Stimulated activated CD8-positive, alpha-beta memory T cell treated with anti-CD3 and anti-CD28 coated beads, Interleukin-15, amount 100 ng/mL, for 48 hours (primary cell): ENCODE data around the gene KLRK1.
"Not testable (repeated sequence)": the region's sequence is repeated elsewhere in the genome, so short reads cannot be mapped to it uniquely, and the experiment has no call there.

Experiments used
- DNase-seq, 2 donors: peaks; one replicate each; pipeline ENCODE4 v3.0.0-alpha.2; 2020; ENCODE audit warnings: low read depth in 2 of 2

Gene KLRK1

DNA sequence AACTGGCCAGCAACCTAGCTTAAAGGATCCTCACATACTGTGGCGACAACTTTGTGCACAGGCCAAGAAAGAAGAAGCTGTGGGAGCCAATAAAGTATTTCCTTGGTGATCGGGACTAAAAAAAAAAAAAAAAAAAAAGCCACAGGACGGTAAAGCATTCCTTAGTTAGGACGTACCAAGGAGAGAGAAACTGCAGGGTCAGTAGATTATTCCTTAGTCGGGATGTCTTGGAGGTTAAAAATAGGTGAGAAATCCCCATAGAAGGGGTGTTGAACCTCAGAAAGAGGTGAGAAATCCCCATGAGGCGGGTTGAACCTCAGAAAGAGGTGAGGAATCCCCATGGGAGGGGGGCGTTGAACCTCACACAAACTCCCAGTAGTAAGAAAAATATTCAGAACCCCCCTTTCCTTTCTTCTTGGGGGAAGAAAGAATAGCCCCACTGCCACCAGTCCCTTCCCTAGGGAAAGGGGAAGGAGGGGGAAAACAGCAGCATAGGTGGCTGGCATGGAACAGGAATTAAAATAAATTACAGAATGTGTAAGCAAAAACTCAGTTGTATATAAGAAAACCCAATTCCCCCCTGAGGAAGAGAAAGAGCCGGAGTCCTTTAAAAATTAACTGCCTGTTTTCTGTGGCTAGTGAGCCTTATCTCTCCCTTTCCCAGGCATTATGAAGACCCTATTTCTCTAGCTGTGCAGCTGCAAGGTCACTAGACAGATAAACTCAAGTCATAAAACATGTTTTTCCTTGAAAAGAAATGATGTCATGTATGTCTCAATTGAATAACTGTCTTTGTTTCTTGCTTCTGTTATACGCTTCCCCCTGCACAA is 26.8 kb downstream of the KLRK1 start:
- no peak for DNase-seq

DNA sequence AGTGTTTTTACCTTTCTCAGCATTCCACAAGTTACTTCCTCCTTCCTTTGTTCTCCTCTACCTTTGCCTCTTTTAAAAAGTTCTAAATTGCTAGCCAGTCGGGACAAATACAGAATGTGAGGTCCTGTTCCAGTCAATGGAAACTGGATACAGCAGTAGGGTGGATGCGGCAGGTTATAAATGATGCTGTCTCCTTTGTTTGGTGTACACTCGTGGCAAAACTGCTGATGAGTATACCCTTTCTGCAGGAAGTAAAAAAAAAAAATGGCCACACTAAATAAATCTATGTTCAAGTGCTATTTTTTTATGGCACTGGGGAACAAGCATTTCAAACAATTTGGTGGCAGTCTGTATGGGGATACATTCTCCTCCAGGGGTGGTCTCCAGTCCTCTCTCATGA is 27.5 kb downstream of the KLRK1 start:
- DNase-seq, result no peak

DNA sequence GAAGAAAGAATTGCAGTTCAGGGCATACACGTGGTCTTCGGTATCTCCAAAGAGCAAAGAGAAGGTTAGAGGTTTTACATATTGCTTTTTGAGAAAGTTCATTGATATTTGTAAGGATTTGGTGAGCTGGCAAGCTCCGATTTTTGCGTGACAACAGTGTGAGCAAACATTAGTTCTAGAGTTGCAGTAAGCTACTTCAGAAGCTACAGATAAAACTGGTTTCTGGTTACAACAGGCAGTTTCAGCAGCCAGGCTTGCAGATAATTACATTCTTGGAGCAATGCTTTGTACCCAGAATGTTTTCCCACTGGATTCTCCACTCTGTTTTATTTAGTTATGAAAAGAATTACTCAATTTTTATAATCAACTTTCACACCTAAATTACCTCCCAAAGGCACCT is 28.2 kb downstream of the KLRK1 start:
- DNase-seq, result no peak

DNA sequence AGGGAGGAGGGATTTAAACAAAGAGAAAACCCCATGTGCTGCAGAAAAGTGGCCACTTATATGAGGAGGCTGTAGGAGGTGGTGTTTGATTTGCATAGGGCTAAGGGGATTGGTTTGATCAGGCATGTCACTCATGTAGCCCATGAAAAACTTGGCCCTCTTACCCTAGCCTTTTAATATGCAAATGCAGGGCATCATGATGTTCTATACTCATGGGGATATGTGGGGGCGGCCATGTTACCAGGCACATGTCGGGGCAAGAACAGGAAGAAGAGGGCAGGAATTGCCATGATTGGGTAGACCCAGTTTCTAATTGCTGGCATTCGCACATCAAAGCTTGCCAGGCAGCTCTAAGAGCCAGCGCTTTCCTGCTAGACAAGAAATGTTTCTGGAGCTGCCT is 28.8 kb downstream of the KLRK1 start:
- no peak for DNase-seq

DNA sequence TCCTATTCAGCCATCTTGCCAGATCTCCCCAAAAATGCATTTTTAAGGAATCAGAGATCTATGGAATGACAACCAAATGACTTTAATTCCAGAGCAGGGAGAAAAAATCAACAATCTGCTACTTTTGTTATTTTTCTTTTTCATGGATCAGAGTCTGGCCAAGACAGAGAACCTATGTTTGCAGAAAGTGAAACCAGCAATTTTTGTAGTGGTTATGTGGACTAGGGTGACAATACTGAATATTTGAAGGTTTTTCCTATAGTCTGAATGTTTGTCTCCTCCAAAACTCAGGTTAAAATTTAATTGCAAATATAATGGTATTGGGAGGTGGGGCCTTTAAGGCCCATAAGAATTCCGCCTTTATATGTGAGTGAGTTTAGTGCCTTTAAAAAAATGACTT is 30.9 kb downstream of the KLRK1 start:
- no peak for DNase-seq

DNA sequence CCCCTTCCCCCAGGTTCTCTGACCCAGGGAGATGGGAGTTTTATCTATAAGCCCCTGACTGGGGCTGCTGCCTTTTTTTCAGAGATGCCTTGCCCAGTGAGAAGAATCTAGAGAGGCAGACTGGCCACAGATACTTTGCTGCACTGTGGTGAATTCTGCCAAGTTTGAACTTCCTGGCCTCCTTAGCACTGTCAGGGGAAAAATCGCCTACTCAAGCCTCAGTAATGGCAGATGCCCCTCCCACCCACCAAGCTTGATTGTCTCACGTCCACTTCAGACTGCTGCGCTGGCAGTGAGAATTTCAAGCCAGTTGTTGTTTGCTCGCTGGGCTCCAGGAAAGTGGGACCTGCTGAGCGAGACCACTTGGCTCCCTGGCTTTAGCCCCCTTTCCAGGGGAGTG is 31.7 kb downstream of the KLRK1 start:
- no peak for DNase-seq

DNA sequence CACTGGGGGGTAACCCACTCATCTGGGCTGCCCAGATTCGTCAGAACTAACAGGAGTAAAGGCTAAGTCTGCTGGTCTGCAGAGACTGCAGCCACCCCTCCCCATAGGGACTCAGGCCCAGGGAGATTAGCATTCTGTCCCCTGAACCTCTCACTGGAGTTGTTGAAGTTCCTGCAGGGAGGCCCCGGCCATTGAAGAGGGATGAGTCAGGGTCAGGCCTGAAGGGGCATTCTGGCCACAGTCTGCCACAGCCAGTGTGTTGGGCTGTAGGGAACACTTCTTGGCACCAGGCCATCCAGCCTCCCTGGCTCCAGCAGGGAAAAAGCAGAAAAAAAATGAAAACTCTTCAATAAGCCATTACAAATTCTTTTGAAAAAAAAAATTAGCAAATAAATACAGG is 35.3 kb downstream of the KLRK1 start:
- DNase-seq, result no peak

DNA sequence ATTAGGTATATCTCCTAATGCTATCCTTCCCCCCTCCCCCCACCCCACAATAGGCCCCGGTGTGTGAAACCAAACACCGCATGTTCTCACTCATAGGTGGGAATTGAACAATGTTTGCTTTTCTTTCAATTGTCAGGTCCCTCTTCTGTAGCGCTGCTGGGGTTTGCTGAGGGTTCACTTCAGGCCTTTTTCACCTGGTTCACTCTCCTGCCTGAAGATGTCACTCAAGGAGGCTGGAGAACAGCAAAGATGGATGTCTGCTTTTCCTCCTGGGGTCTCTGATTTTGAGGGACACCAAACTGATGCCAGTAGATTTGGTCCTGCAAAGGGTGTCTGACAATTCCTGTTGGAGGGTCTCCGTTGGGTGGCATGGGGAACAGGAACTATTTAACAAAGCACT is 35.8 kb downstream of the KLRK1 start:
- no peak for DNase-seq

DNA sequence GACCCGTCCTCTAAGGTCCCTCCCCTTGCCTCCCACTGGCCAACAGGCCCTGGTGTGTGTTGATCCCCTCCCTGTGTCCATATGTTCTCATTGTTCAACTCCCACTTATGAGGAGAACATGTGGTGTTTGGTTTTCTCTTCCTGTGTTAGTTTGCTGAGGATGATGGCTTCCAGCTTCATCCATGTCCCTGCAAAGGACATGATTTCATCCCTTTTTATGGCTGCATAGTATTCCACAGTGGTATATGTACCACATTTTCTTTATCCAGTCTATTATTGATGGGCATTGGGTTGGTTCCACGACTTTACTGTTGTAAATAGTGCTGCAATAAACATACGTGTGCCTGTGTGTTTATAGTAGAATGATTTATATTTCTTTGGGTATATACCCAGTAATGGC is 38.4 kb downstream of the KLRK1 start:
- DNase-seq, result not testable (repeated sequence)

DNA sequence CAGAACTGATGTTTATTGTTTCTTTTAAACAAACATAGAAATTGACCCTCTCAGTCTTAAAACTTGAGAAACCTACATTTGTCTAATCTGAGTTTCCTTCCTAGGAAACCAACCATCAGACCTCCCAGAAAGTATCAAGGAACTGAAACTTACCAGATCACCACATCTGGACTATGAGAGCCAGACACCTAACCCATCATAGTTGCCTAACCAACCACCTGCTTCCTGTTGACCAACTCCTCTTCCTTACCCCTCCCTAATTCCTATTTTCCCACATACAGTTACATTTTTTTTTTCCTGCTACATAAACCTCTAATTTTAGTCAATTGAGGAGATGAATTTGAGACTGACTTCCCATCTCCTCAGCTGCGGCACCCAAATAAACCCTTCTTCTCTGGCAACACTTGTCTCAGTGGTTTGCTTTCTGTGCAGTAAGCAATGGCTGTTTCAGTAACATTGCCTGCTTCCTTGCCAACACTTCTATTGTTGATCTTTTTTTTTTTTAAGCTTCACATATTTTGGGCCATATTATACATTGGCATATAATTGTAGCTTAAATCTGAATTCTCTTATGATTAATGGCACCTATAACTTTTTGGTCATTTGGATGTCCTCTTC is 47.8 kb downstream of the KLRK1 start:
- DNase-seq, result no peak

DNA sequence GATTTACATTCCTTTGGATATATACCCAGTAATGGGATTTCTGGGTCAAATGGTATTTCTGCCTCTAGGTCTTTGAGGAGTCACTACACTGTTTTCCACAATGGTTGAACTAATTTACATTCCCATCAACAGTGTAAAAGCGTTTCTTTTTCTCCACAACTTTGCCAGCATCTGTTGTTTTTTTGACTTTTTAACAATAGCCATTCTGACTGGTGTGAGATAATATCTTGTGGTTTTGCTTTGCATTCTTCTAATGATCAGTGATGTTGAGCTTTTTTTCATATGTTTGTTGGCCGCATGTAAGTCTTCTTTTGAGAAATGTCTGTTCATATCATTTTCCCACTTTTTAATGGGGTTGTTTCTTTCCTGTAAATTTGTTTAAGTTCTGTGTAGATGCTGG is 48.9 kb downstream of the KLRK1 start:
- not testable (repeated sequence) for DNase-seq

DNA sequence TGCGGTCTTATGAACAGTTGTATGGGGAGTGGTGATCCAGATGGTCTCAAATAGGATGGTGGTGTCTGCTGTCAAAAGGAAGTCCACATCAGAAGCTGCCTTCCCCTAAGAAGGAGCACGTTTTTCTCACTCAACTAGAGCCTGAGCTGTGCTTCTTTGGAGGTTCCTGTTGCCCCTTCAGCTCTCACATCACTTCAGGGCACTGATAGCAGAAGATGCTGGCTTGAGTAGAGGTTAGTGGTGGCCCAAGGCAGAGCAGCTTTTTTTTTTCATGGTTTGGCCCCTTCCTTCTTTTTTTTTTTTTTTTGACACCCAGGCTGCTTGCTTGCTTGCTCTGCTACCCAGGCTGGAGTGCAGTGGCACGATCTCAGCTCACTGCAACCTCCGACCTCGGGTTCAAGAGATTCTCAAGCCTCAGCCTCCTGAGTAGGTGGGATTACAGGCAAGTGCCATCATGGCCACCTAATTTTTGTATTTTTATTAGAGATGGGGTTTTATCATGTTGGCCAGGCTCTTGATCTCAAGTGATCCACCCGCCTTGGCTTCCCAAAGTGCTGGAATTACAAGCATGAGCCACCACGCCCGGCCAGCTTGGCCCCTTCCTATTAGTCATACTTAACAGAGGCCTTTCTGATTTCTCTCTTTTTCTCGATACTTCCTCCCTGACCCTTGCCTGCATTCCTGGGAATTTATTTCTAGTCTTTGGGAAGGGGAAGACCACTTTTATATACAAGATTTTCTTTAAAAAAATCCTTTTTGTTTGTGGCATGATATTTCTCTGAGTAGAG is 50.6 kb downstream of the KLRK1 start:
- DNase-seq, result no peak

DNA sequence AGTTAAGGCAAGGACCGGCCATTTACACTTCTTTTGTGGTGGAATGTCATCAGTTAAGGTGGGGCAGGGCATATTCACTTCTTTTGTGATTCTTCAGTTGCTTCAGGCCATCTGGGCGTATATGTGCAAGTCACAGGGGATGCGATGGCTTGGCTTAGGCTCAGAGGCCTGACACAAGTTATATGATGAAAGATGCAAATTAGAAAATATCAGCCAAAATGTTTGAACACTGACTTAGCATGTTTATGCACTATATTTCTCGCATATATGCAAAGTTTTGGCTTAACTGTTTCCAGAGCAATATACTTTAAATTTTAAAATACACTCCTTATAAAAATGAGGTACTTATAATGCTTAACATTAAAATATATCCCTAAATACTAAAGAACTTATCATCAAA is 51.4 kb downstream of the KLRK1 start:
- DNase-seq, result not testable (repeated sequence)

DNA sequence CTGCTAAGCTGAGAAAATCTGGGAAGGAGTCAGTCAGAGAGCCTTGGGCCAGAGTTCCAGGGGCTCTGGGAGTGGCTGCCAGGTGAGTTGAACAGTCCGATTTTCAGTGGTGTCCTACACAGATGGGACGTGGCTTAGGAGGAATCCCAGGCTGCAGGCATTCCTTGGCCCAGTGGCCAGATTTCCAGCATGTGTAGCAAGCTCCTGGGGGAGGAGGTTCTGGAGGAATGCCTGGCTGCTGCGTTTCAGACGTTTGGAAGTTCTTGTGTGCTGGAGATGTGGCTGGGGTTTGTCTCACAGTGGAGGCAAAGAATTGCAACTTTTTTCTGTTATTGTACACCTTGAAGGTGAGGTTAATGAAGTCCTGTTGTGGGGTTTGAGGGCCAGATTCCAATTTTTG is 53.6 kb downstream of the KLRK1 start:
- DNase-seq, result not testable (repeated sequence)

DNA sequence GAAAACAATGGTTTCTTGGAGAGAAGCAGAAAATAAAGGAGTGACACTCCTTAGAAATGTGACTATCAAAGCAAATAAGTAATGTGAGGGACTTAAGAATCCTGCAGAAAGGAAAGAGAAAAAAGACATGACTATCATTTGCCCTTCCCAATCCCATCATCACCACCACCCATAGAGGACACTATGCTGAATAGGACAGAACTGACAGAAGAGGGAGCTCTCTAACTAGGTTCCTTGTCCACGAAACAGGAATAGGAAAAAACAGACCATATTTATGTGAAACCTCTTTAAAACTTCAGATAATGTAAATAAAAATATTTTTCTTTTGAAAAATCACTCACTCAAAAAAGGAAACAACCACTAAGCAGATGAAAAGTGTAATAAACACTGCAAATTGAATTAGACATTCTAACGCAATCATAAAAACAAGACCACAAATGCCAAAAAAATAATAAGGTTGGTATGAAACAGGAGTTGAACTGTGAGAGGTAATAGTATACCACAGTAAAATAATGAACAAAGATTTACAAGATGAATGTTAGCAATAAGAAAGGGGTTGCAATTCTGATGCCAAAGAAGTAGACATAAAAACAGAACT is 58.1 kb downstream of the KLRK1 start:
- no peak for DNase-seq

DNA sequence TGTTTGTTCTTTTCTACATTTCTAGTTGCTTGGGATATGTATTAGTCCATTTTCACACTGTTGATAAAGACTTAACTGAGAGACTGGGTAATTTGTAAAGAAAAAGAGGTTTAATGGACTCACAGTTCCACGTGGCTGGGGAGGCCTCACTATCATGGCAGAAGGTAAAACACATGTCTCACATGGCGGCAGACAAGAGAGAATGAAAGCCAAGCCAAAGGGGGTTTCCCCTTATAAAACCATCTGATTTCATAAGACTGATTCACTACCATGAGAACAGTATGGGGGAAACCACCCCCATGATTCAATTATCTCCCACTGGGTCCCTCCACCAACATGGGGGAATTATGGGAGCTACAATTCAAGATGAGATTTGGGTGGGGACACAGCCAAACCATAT is 61.1 kb downstream of the KLRK1 start:
- DNase-seq, result not testable (repeated sequence)
